AG10803 (cell line): ENCODE data around the gene EYS.
"Not testable (repeated sequence)": the region's sequence is repeated elsewhere in the genome, so short reads cannot be mapped to it uniquely, and the experiment has no call there.

Source experiments
- DNase-seq: peaks from one replicate; pipeline ENCODE4 v3.0.0; 2010; ENCODE audit warnings: low read depth
- H3K4me3 ChIP-seq: 2 replicates; pipeline ENCODE4 v1.5.1; 2011; ENCODE audit warnings: mild to moderate bottlenecking, low read length, control low read depth
- CTCF ChIP-seq: conservative IDR thresholded peaks from 2 replicates; pipeline ENCODE4 v1.5.1; 2011; ENCODE audit warnings: mild to moderate bottlenecking, low read length, control low read depth, inconsistent platforms

Gene EYS

GRCh38 chr6:65545920-65546319, 161.1 kb downstream of the EYS start:
- no peak for DNase-seq
- TF ChIP-seq CTCF, result no peak
- no peak overlapping the region for H3K4me3 ChIP-seq

DNA sequence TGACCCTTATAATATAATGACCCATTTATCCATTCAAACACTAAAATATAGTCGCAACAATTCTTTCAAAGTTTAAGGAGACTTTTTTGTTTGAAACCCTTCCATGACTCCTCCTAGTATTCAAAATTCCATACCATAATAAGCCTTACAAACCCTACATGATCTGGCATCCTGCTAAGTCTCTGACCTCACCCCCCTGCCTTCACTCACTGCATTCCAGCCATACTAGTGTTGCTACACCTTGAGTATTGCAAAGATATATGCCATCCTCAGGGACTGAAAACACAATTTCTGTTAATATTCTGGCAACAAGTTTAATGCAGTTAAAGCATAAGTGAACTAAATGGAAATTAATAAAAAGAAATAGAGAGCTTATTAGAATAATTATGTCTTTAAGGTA, 168.4 kb downstream of the EYS start:
- no peak for DNase-seq
- TF ChIP-seq CTCF, result no peak
- no peak overlapping the region for H3K4me3 ChIP-seq

DNA sequence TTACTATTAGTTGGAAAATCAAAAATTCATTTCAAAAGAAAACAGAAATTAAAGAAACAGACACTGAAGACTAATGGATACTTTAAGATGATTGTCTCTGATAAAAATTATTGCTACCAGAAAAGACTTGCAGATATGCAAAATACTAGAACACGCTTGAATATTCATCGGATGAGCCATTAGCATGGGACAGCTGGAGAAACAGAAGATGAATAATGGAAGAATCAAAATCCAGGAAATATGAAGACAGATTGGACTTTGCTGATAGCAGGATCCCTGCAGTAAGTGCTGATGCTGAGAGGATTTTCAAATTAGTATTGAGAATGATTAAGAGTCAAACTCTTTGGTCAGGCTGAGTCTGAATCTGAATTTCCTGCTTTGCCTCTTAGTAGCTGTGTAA, 169.4 kb downstream of the EYS start:
- H3K4me3 ChIP-seq, result no peak overlapping the region
- TF ChIP-seq CTCF, result no peak
- DNase-seq, result no peak

- no peak for TF ChIP-seq CTCF
- H3K4me3 ChIP-seq, result no peak overlapping the region
- DNase-seq, result no peak
Measured at GRCh38 chr6:65531533-65531932, 175.5 kb downstream of the EYS start.

DNA sequence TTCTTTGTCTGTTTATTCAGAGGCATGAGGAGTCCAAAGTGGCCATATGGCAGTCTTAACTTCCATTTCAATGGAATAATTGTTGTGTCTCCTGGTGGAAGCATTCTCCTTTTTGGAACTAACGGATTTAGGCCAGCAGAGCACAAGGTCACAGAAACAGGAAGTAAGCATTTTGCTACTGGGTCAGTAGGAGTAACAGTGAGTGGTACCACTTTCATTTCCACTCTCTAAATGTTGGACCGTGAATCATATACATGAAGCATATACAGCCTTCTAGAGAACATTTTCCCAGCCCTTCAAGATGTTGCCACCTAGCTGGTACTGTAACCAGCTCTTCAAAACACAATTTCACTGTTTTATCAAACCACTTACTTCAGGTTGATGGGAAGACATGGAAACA, 182.8 kb downstream of the EYS start:
- H3K4me3 ChIP-seq, result no peak overlapping the region
- TF ChIP-seq CTCF, result no peak
- DNase-seq, result no peak

DNA sequence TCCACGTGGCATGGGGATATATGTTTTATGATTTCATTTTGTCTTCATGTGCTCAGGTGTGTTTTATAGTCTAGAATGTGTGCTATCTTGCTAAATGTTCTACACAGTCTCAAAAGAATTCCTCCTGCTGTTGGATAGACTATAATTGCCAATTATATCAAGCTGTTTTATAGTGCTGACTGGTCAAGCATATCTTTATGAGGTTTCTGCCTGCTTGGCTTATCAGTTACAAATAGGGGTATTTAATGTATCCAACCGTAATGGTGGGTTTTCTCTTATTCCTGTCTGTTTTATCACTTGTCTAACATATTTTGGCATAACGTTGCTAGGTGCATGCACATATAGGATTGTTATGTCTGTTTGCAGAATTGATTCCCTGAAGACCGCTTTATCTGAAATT, 201.3 kb downstream of the EYS start:
- no peak for TF ChIP-seq CTCF
- DNase-seq, result no peak
- H3K4me3 ChIP-seq, result no peak overlapping the region

DNA sequence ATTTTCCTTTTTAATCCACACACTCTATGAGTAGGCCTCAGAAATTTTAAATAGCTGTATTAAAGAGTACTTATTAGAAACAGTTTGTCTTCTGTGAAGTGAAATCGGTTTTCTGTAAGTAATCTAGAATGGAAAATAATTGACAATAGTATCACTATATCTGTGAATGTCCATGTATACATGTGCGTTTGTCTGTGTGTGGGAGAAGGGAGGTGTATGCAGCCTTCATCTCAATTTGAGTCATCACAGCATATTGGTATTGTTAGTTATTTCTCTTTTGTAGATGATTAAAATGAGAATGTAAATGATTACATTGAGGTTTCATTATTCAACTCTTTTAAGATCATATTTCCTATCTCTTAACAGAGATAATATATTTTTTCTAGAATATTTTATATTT, 206.0 kb downstream of the EYS start:
- no peak for DNase-seq
- no peak overlapping the region for H3K4me3 ChIP-seq
- no peak for TF ChIP-seq CTCF

DNA sequence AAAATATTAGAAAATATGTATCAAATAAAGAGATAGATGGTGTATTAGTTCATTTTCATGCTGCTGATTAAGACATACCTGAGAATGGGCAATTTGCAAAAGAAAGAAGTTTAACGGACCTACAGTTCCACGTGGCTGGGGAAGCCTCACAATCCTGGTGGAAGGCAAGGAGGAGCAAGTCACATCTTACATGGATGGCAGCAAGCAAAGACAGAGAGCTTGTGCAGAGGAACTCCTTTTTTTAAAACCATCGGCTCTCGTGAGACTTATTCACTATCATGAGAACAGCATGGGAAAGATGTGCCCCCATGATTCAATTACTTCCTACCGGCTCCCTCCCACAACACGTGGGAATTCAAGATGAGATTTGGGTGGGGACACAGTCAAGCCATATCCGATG, 223.4 kb downstream of the EYS start:
- not testable (repeated sequence) for H3K4me3 ChIP-seq, DNase-seq
